ENCODE measurements around the gene CPNE8. TPM values are rescaled to one million over a fixed set of nuclear protein-coding genes. Genes with fewer than 3 reads are reported as not detected.

CPNE8 gene
- total RNA-seq, 1 donor from 2014 or later = 3.2 TPM

DNA sequence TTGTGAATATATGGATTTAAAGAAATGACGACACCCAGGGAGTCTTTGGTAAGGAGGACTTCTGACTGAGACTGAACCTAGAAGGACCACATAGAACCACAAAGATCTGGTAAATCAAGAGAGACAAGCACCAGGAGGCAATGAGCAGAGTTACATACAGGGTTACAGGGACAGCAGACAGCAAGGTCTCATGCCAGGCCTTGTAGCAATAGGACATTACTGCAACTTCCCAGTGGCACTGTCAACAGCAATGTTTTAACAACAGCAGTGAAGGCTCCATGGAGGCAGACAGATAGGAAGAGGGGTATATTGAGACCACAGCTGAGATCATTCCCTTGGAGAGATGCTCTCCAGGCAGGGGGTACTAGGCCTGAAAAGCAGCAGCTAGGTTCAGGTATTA is 18.5 kb downstream of the CPNE8 start:
- H3K27ac Mint-ChIP-seq = no peak overlapping the region
- no peaks in the 10 kb centered on the region for H3K4me1 Mint-ChIP-seq (ENCODE audit: unreplicated experiment)
- H3K36me3 Mint-ChIP-seq = no peaks in the 10 kb centered on the region
- no peaks in the 10 kb centered on the region for H3K9me3 Mint-ChIP-seq
- TF ChIP-seq, protein P1, sequence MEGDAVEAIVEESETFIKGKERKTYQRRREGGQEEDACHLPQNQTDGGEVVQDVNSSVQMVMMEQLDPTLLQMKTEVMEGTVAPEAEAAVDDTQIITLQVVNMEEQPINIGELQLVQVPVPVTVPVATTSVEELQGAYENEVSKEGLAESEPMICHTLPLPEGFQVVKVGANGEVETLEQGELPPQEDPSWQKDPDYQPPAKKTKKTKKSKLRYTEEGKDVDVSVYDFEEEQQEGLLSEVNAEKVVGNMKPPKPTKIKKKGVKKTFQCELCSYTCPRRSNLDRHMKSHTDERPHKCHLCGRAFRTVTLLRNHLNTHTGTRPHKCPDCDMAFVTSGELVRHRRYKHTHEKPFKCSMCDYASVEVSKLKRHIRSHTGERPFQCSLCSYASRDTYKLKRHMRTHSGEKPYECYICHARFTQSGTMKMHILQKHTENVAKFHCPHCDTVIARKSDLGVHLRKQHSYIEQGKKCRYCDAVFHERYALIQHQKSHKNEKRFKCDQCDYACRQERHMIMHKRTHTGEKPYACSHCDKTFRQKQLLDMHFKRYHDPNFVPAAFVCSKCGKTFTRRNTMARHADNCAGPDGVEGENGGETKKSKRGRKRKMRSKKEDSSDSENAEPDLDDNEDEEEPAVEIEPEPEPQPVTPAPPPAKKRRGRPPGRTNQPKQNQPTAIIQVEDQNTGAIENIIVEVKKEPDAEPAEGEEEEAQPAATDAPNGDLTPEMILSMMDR (conservative IDR thresholded peaks at IDR 0.05) = no peak
- H3K27me3 Mint-ChIP-seq = no peaks in the 10 kb centered on the region
- no peak overlapping the region for H3K4me3 Mint-ChIP-seq
- no peak for DNase-seq (ENCODE audit: extremely low spot score, unreplicated experiment)

DNA sequence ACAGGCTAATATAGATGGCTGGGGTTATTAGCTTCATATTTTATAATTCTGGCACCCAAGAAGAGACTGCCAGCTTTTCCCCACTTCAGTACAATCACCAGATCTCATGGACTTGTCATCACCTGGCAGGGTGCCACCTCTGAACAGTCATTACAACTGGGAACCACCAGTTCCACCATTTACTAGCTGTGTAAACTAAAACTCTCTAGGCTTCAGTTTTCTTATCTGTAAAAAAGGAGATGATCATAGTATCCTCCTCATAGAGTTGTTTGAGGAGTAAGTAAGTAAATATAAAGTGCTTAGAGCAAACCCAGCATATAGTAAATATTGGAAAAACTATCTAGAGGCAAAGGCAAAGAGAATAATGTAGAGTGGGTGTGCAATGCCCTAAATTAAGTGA is 19.3 kb downstream of the CPNE8 start:
- Mint-ChIP-seq H3K4me1 (ENCODE audit: unreplicated experiment) (no peaks in the 10 kb centered on the region), H3K36me3 (no peaks in the 10 kb centered on the region), H3K27me3 (no peaks in the 10 kb centered on the region), H3K9me3 (no peaks in the 10 kb centered on the region), H3K27ac (peak overlapping the region; percentile 17), H3K4me3 (no peak overlapping the region)
- TF ChIP-seq, protein P1 (conservative IDR thresholded peaks at IDR 0.05) = no peak
- no peak for DNase-seq (ENCODE audit: extremely low spot score, unreplicated experiment)

DNA sequence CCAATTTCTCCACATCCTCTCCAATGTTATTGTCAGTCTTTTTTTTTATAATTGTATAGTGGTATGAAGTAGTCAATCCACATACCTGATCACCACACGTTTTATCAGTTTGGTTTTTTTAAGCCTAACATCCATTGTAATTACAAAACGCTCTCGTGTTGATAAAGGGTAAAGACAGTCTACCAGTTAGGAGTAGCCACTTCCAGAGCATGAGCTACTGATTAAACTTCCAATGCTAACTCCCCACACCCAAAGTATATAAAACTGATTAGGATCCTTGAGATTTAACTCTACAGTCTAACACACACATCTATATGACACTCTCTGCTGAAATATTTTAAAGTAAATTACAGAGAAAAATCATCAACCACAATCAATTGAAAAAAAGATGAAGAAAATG is 20.7 kb downstream of the CPNE8 start:
- no peak overlapping the region for H3K27ac Mint-ChIP-seq
- no peaks in the 10 kb centered on the region for H3K4me1 Mint-ChIP-seq (ENCODE audit: unreplicated experiment)
- no peaks in the 10 kb centered on the region for H3K27me3 Mint-ChIP-seq
- no peaks in the 10 kb centered on the region for H3K36me3 Mint-ChIP-seq
- no peaks in the 10 kb centered on the region for H3K9me3 Mint-ChIP-seq
- no peak for DNase-seq (ENCODE audit: extremely low spot score, unreplicated experiment)
- H3K4me3 Mint-ChIP-seq = no peak overlapping the region
- TF ChIP-seq, protein P1 (conservative IDR thresholded peaks at IDR 0.05) = no peak

DNA sequence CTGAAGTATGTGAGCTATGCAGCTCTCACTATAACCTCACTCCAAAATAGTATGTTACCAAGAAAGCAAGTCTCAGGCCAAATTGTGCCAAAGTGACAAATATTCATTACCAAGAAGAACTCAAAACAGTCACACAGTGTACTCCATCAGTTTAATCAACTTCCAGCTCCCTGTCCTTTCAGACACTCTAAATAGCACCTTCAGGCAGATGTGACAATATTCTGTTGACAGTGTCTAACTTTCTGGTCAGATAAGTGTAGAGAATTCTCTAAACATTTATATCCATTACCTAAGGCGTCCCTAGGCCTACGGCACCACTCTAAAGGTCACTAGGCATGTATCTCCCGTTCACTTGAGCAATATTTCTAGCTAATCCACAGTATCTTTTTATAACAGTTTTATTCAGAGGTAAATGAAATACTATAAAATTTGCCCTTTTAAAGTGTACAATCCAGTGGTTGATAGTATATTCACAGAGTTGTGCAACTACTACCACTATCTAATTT is 21.7 kb downstream of the CPNE8 start:
- H3K27ac Mint-ChIP-seq = no peak overlapping the region
- H3K4me1 Mint-ChIP-seq (ENCODE audit: unreplicated experiment) = no peaks in the 10 kb centered on the region
- no peaks in the 10 kb centered on the region for H3K36me3 Mint-ChIP-seq
- no peaks in the 10 kb centered on the region for H3K27me3 Mint-ChIP-seq
- H3K4me3 Mint-ChIP-seq = no peak overlapping the region
- H3K9me3 Mint-ChIP-seq = no peaks in the 10 kb centered on the region
- TF ChIP-seq, protein P1 (conservative IDR thresholded peaks at IDR 0.05) = no peak
- DNase-seq (ENCODE audit: extremely low spot score, unreplicated experiment) = no peak

DNA sequence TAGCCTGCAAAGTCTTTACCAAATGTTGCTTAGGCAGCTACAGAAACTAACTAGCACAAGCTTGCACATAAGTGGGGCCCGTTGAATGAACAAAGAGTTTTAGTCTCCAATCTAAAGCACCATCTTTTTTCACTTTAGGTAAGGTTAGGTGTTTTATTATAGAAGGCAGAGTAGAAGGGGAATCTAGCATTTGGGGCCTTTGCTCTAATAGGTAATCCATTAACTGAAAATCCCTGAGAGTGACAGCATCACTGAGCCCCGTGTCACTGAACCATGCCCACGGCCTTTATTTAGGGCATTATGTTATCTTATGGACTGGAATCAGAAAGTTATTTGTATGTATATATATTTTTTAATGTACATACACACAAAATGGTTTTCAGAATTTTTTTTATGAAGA is 25.1 kb downstream of the CPNE8 start:
- DNase-seq (ENCODE audit: extremely low spot score, unreplicated experiment) = no peak
- H3K9me3 Mint-ChIP-seq = no peaks in the 10 kb centered on the region
- H3K4me1 Mint-ChIP-seq (ENCODE audit: unreplicated experiment) = no peaks in the 10 kb centered on the region
- H3K36me3 Mint-ChIP-seq = no peaks in the 10 kb centered on the region
- TF ChIP-seq, protein P1 (conservative IDR thresholded peaks at IDR 0.05) = no peak
- H3K4me3 Mint-ChIP-seq = no peak overlapping the region
- no peak overlapping the region for H3K27ac Mint-ChIP-seq
- no peaks in the 10 kb centered on the region for H3K27me3 Mint-ChIP-seq

DNA sequence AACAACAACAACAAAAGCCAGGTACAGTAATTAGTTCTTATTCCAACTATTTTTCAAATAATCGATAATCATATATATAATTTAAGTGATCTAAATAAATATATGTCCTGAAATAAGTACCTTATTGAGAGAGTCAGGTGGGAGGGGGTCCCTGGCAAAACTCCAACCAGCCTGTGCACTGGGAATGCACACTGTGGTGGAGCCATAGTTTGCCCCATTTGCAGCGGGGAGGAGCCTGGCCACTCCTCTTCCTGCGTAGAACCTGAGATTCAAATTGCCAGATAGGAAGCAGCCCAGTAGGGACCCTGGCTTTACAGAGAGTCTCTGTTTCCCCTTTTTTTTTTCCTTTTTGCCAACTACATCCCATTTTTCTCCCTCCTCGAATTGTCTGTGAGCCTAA is 26.4 kb downstream of the CPNE8 start:
- TF ChIP-seq, protein P1 (conservative IDR thresholded peaks at IDR 0.05) = no peak
- Mint-ChIP-seq H3K36me3 (no peaks in the 10 kb centered on the region), H3K4me3 (no peak overlapping the region), H3K27me3 (no peaks in the 10 kb centered on the region), H3K27ac (no peak overlapping the region), H3K9me3 (no peaks in the 10 kb centered on the region), H3K4me1 (ENCODE audit: unreplicated experiment) (no peaks in the 10 kb centered on the region)
- no peak for DNase-seq (ENCODE audit: extremely low spot score, unreplicated experiment)
